ENCODE results near the gene C6orf136. TPM values are rescaled to one million over a fixed set of nuclear protein-coding genes. Genes with fewer than 3 reads are reported as not detected.

The C6orf136 gene
- total and polyA plus RNA-seq, 9 of the 15 experiments (the other 6 are each of a cell fraction or from before 2014, with no cell fraction given): 14.1 to 63.1 (median 18.4) TPM

DNA sequence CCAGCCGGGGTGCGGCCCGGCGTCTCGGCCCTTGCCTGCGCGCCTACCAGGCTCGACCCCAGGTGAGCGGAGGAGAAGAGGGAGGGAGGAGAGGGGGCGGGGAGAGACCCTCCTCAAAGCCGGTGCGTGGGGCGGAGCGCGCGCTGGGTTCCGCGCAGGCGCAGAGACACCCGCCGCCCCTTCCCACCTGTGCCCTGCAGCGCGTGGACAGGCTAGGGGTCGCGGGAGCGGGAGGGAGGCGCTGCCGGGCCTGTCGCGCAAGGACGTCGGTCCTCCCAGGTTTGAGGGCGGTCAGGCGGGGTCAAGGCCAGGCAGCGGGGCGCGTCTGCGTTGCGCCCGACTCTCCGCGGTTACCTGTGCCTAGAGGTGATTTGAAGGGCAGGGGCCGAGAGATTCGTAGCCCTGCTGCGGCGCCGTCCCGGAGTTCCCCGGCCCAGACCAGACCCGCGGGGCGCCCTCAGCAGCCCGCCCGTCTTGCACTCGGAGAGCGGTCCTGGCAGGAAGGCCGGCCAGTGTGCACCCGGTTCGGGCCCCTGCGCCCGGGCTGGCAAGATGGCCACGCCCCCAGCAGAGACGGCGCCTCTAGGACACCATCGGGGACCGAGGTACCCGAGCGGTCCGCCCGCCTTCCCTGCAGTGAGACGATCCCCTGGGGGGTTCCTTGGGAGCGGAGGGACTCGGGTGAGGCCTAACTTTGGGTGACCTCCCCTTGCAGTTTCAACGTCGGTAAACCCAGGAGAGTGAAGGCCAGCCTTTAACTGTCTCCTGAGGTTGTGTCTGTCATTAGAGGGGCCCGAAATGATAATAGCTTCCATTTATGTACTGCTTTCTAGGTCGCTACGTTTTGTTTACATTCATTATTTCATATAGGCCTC, 546 bp downstream of the C6orf136 start (continued):
- TF ChIP-seq TAF9B (IDR thresholded peaks at IDR 0.05; ENCODE audit: partially characterized antibody): no peak
- TF ChIP-seq YBX1 (IDR thresholded peaks at IDR 0.05): no peak
- TF ChIP-seq CBX8 (IDR thresholded peaks at IDR 0.05; ENCODE audit: borderline replicate concordance, extremely low read depth, low read depth, low read length, poor library complexity, severe bottlenecking): no peak
- TF ChIP-seq ZFP91 (CRISPR knock-in tag; IDR thresholded peaks at IDR 0.05): peak; percentile 77; the same call in 1 of the 2 replicates
- peak; percentile 87 for TF ChIP-seq U2AF1 (optimal IDR thresholded peaks at IDR 0.05; ENCODE audit: low read depth, low read length)
- TF ChIP-seq KLF1 (tag; IDR thresholded peaks at IDR 0.05): peak; percentile 69; the same call in 1 of the 2 replicates
- no peak for TF ChIP-seq ZNF165 (CRISPR knock-in tag; IDR thresholded peaks at IDR 0.05; ENCODE audit: borderline replicate concordance)
- TF ChIP-seq ELF2 (CRISPR knock-in tag; IDR thresholded peaks at IDR 0.05): no peak
- TF ChIP-seq, protein P1, sequence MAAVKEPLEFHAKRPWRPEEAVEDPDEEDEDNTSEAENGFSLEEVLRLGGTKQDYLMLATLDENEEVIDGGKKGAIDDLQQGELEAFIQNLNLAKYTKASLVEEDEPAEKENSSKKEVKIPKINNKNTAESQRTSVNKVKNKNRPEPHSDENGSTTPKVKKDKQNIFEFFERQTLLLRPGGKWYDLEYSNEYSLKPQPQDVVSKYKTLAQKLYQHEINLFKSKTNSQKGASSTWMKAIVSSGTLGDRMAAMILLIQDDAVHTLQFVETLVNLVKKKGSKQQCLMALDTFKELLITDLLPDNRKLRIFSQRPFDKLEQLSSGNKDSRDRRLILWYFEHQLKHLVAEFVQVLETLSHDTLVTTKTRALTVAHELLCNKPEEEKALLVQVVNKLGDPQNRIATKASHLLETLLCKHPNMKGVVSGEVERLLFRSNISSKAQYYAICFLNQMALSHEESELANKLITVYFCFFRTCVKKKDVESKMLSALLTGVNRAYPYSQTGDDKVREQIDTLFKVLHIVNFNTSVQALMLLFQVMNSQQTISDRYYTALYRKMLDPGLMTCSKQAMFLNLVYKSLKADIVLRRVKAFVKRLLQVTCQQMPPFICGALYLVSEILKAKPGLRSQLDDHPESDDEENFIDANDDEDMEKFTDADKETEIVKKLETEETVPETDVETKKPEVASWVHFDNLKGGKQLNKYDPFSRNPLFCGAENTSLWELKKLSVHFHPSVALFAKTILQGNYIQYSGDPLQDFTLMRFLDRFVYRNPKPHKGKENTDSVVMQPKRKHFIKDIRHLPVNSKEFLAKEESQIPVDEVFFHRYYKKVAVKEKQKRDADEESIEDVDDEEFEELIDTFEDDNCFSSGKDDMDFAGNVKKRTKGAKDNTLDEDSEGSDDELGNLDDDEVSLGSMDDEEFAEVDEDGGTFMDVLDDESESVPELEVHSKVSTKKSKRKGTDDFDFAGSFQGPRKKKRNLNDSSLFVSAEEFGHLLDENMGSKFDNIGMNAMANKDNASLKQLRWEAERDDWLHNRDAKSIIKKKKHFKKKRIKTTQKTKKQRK (IDR thresholded peaks at IDR 0.05; ENCODE audit: borderline replicate concordance, low read depth, low read length): no peak
- TF ChIP-seq, protein P2, sequence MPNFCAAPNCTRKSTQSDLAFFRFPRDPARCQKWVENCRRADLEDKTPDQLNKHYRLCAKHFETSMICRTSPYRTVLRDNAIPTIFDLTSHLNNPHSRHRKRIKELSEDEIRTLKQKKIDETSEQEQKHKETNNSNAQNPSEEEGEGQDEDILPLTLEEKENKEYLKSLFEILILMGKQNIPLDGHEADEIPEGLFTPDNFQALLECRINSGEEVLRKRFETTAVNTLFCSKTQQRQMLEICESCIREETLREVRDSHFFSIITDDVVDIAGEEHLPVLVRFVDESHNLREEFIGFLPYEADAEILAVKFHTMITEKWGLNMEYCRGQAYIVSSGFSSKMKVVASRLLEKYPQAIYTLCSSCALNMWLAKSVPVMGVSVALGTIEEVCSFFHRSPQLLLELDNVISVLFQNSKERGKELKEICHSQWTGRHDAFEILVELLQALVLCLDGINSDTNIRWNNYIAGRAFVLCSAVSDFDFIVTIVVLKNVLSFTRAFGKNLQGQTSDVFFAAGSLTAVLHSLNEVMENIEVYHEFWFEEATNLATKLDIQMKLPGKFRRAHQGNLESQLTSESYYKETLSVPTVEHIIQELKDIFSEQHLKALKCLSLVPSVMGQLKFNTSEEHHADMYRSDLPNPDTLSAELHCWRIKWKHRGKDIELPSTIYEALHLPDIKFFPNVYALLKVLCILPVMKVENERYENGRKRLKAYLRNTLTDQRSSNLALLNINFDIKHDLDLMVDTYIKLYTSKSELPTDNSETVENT (CRISPR knock-in tag; IDR thresholded peaks at IDR 0.05): peak; percentile 83
- TF ChIP-seq PML (IDR thresholded peaks at IDR 0.05; ENCODE audit: low read length): 0 out of 2 replicates have a peak, but pooled peaks have one; percentile 24
- no peak; the same call in 1 of the 2 replicates for TF ChIP-seq E2F4 (CRISPR knock-in tag; IDR thresholded peaks at IDR 0.05; ENCODE audit: low read depth)
- TF ChIP-seq CLOCK (CRISPR knock-in tag; IDR thresholded peaks at IDR 0.05; ENCODE audit: borderline replicate concordance): no peak
- no peak for TF ChIP-seq MAFF (IDR thresholded peaks at IDR 0.05; ENCODE audit: low read length)

Data from K562 (cell line).